ENCODE data around the gene TMEM256. TPM values are rescaled to one million over a fixed set of nuclear protein-coding genes. Genes with fewer than 3 reads are reported as not detected.
A peak's percentile ranks its signal among the peaks of the same experiment; 100 is the strongest.

TMEM256 gene
- 40.2 and 41.3 TPM in 2 replicates for total RNA-seq (2022)
- percentile 87 among the genes with signal in this experiment for Bru-seq, nascent RNA
- percentile 77 among the genes with signal in this experiment for BruChase-seq, experiment 1, labeled RNA remaining after a 2-hour chase
- BruChase-seq, experiment 2, labeled RNA remaining after a 6-hour chase, result percentile 90 among the genes with signal in this experiment
- long read RNA-seq, transcript TMEM256-201 (4 exons, 486 nt), result major isoform, 25 of 28 reads
- long read RNA-seq, partial matches to known transcripts, result 1 of 28 reads
- long read RNA-seq, other reads (novel, unspliced or antisense), result 2 of 28 reads

DNA sequence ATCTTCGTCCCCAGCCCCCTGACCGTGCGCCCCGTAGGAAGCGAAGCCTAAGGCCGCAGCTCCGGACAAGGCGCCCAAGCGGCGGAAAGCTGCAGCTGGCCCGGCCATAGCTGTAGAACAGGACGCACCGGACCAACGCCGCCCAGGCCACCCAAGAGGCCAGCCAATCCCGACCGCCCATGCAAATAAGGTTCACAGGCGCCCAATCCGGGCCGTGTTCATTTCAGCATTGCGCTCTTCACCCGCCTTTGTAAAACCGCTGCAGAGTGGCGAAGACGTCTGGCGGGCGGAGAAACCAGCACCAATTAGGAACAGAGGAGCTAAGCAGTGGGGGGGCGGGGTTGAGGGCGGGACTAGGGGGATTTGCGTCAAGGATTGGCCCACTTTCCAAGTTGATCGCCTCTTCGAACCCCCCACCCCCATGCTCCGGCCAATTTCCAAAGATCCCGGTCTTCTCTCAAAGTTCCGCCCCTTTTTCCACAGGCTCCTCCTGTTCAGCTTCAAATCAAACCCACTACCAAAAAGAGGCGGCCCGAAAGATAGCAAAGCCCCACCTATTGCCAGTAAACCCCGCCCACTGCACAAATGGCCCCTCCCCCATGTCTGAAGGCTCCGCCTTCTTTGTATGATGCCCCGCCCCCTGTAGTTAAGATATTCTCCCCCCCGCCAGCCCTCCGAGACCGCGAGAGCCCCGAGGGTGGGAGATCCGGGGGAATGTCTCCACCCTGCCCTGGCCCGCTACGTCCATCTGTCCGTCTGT is at the start of gene TMEM256:
TMEM256 (minus strand) TSS at position 121 of the 760 bp plus-strand sequence; CDS start at position 108, 13 bp downstream.
- peak; percentile 93 to 96 for DNase-seq
- no peaks in the 10 kb centered on the region for H3K36me3 ChIP-seq (ENCODE audit: control insufficient read depth, insufficient read depth, low read length)
- Mint-ChIP-seq H3K4me1 (ENCODE audit: low read depth, unreplicated experiment) (peaks cover 8% of the 10 kb centered on the region), H3K36me3 (ENCODE audit: insufficient read depth, unreplicated experiment) (peaks cover 6% of the 10 kb centered on the region), H3K27ac (ENCODE audit: unreplicated experiment) (peak within 1 kb of the TSS; percentile 76), H3K4me3 (ENCODE audit: unreplicated experiment) (peak within 1 kb of the TSS; percentile 76), H3K9me3 (ENCODE audit: unreplicated experiment) (no peaks in the 10 kb centered on the region), H3K27me3 (ENCODE audit: insufficient read depth, unreplicated experiment) (no peaks in the 10 kb centered on the region)
- no TSS peak for BruUV-seq (replicated peaks)
- intact Hi-C loops (cut with micrococcal nuclease; ENCODE audit: unreplicated experiment), result loop anchor here (1.0 to 2.0 kb wide), 3 partner anchors 24 to 53 kb away; partner anchors contain the start of gene TMEM102
- ChIA-PET POLR2A (interaction anchor here (0.5 to 2.4 kb wide), 12 partner anchors 10 to 433 kb away, joined by 3 to 38 read pairs (median 4); partner anchors contain the start of genes MPDU1, NEURL4, PLSCR3 and POLR2A), CTCF (interaction anchor here (0.6 to 1.8 kb wide), 7 partner anchors 10 to 313 kb away, joined by 3 to 15 read pairs (median 6); partner anchors contain the start of genes DNAH2, NEURL4, PLSCR3 and TMEM102)
- no peaks in the 10 kb centered on the region for H3K27me3 ChIP-seq (replicated peaks; ENCODE audit: control insufficient read depth, insufficient read depth, low read length)
- no peaks in the 10 kb centered on the region for H3K4me1 ChIP-seq
- no peak for TF ChIP-seq CTCF (IDR thresholded peaks at IDR 0.05; ENCODE audit: insufficient read depth in 1 of 2, low read depth in 1 of 2, low read length in 1 of 2, severe bottlenecking in 1 of 2, unreplicated experiment in 1 of 2)
- H3K9me3 ChIP-seq, result no peaks in the 10 kb centered on the region
- H3K4me3 ChIP-seq (ENCODE audit: low read depth, low read length), result peak within 1 kb of the TSS; percentile 53

- intact Hi-C loops (cut with micrococcal nuclease; ENCODE audit: unreplicated experiment), result no loop called here
- H3K27me3 ChIP-seq (replicated peaks; ENCODE audit: control insufficient read depth, insufficient read depth, low read length), result no peaks in the 10 kb centered on the region
- ChIA-PET POLR2A (no interaction called here), CTCF (no interaction called here)
- Mint-ChIP-seq H3K4me1 (ENCODE audit: low read depth, unreplicated experiment) (no peaks in the 10 kb centered on the region), H3K36me3 (ENCODE audit: insufficient read depth, unreplicated experiment) (no peaks in the 10 kb centered on the region), H3K9me3 (ENCODE audit: unreplicated experiment) (no peaks in the 10 kb centered on the region), H3K27me3 (ENCODE audit: insufficient read depth, unreplicated experiment) (peaks cover 3% of the 10 kb centered on the region), H3K27ac (ENCODE audit: unreplicated experiment) (no peak overlapping the region), H3K4me3 (ENCODE audit: unreplicated experiment) (no peak overlapping the region)
- no peak overlapping the region for H3K4me3 ChIP-seq (ENCODE audit: low read depth, low read length)
- TF ChIP-seq CTCF (IDR thresholded peaks at IDR 0.05; ENCODE audit: insufficient read depth in 1 of 2, low read depth in 1 of 2, low read length in 1 of 2, severe bottlenecking in 1 of 2, unreplicated experiment in 1 of 2), result no peak
- H3K9me3 ChIP-seq, result no peaks in the 10 kb centered on the region
- no peaks in the 10 kb centered on the region for H3K36me3 ChIP-seq (ENCODE audit: control insufficient read depth, insufficient read depth, low read length)
- H3K4me1 ChIP-seq, result no peaks in the 10 kb centered on the region
- DNase-seq, result no peak
- BruUV-seq (replicated peaks), result no TSS peak
Observed at GRCh38 chr17:7448461-7448860, 44.6 kb upstream of the TMEM256 start.

- intact Hi-C loops (cut with micrococcal nuclease; ENCODE audit: unreplicated experiment), result no loop called here
- Histone ChIP-seq H3K9me3 (no peaks in the 10 kb centered on the region), H3K4me1 (no peaks in the 10 kb centered on the region), H3K27me3 (replicated peaks; ENCODE audit: control insufficient read depth, insufficient read depth, low read length) (no peaks in the 10 kb centered on the region), H3K36me3 (ENCODE audit: control insufficient read depth, insufficient read depth, low read length) (no peaks in the 10 kb centered on the region), H3K4me3 (ENCODE audit: low read depth, low read length) (no peak overlapping the region)
- H3K4me3 Mint-ChIP-seq (ENCODE audit: unreplicated experiment), result peak overlapping the region; percentile 67
- no peaks in the 10 kb centered on the region for H3K9me3 Mint-ChIP-seq (ENCODE audit: unreplicated experiment)
- no peaks in the 10 kb centered on the region for H3K36me3 Mint-ChIP-seq (ENCODE audit: insufficient read depth, unreplicated experiment)
- no peak for DNase-seq
- peaks cover 3% of the 10 kb centered on the region for H3K27me3 Mint-ChIP-seq (ENCODE audit: insufficient read depth, unreplicated experiment)
- ChIA-PET CTCF (no interaction called here), POLR2A (interaction anchor here (0.5 kb wide), 1 partner anchor 34 kb away, joined by 3 read pairs; the partner anchor contains the start of gene ZBTB4)
- no peaks in the 10 kb centered on the region for H3K4me1 Mint-ChIP-seq (ENCODE audit: low read depth, unreplicated experiment)
- no TSS peak for BruUV-seq (replicated peaks)
- H3K27ac Mint-ChIP-seq (ENCODE audit: unreplicated experiment), result no peak overlapping the region
- no peak for TF ChIP-seq CTCF (IDR thresholded peaks at IDR 0.05; ENCODE audit: insufficient read depth in 1 of 2, low read depth in 1 of 2, low read length in 1 of 2, severe bottlenecking in 1 of 2, unreplicated experiment in 1 of 2)
Observed at GRCh38 chr17:7445619-7445968, 41.7 kb upstream of the TMEM256 start.

Measured in Caco-2 (cell line).